HepG2 (cell line): ENCODE results near the gene BGN.

Experiments used
- HNRNPK ChIP-seq: fragments of 200-400 bp; formaldehyde crosslinking; IDR thresholded peaks from 2 replicates; pipeline ENCODE4 v1.6.1; 2018; ENCODE audit warnings: low read length, low read depth, moderate library complexity, mild to moderate bottlenecking; ENCODE audit not compliant: poor library complexity, severe bottlenecking
- POLR2A ChIP-seq, 2 experiments: IDR thresholded peaks; 2 replicates each; pipeline ENCODE4 v1.6.1; 2011; ENCODE audit warnings: low read depth in 2 of 2, low read length in 2 of 2, mild to moderate bottlenecking in 1 of 2, moderate library complexity in 1 of 2; ENCODE audit not compliant: insufficient read depth in 1 of 2
- POLR2AphosphoS5 ChIP-seq: IDR thresholded peaks from 2 replicates; pipeline ENCODE4 v1.6.1; 2012; ENCODE audit warnings: low read depth, low read length
- ZFP36L1 ChIP-seq: sonication (generic); formaldehyde crosslinking; IDR thresholded peaks from 2 replicates; pipeline ENCODE4 v1.8.0; 2022; ENCODE audit warnings: mild to moderate bottlenecking, missing genetic modification reagents, moderate library complexity
- ZFY ChIP-seq: sonication (generic); formaldehyde crosslinking; IDR thresholded peaks from 2 replicates; pipeline ENCODE4 v1.4.0; 2020; ENCODE audit warnings: missing genetic modification reagents
- ZNF547 ChIP-seq: sonication (generic); formaldehyde crosslinking; IDR thresholded peaks from 2 replicates; pipeline ENCODE4 v1.5.1; 2020; ENCODE audit warnings: mild to moderate bottlenecking, missing genetic modification reagents
- TF ChIP-seq, protein P1 (sequence below): sonication (generic); formaldehyde crosslinking; IDR thresholded peaks from 2 replicates; pipeline ENCODE4 v1.4.0; 2020; ENCODE audit warnings: low read depth, missing genetic modification reagents

DNA sequence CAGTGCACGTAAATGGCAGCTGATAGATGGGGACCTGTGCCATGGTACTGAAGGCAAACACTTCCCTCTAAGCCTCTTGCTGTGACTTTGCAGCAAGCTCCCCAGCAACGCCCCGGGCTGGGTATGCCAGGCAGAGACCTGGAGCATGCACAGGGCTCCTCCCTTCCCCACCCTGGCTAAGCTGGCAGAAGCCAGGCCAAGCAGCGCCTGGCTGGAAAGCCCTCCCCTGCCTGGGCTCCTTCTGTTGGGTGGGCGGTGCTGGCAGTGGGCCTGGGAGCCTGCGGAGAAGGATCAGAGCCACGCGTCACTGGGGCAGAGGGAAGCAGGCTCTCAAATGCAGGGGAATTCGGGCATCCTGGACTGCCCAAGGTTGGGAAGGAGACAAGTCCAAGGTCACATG lies 26.3 kb downstream of the BGN start:
- TF ChIP-seq POLR2AphosphoS5 (no peak), POLR2A (IDR thresholded peaks at IDR 0.05; ENCODE audit: insufficient read depth in 1 of 2, low read depth in 2 of 2, low read length in 2 of 2) (no peak), ZFY (CRISPR knock-in tag) (no peak), ZFP36L1 (no peak), ZNF547 (CRISPR knock-in tag) (no peak), HNRNPK (no peak)
- TF ChIP-seq, protein P1, sequence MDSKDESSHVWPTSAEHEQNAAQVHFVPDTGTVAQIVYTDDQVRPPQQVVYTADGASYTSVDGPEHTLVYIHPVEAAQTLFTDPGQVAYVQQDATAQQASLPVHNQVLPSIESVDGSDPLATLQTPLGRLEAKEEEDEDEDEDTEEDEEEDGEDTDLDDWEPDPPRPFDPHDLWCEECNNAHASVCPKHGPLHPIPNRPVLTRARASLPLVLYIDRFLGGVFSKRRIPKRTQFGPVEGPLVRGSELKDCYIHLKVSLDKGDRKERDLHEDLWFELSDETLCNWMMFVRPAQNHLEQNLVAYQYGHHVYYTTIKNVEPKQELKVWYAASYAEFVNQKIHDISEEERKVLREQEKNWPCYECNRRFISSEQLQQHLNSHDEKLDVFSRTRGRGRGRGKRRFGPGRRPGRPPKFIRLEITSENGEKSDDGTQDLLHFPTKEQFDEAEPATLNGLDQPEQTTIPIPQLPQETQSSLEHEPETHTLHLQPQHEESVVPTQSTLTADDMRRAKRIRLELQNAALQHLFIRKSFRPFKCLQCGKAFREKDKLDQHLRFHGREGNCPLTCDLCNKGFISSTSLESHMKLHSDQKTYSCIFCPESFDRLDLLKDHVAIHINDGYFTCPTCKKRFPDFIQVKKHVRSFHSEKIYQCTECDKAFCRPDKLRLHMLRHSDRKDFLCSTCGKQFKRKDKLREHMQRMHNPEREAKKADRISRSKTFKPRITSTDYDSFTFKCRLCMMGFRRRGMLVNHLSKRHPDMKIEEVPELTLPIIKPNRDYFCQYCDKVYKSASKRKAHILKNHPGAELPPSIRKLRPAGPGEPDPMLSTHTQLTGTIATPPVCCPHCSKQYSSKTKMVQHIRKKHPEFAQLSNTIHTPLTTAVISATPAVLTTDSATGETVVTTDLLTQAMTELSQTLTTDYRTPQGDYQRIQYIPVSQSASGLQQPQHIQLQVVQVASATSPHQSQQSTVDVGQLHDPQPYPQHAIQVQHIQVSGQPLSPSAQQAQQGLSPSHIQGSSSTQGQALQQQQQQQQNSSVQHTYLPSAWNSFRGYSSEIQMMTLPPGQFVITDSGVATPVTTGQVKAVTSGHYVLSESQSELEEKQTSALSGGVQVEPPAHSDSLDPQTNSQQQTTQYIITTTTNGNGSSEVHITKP, result no peak
